Measurements from ENCODE around the gene GARIN5B. TPM values are rescaled to one million over a fixed set of nuclear protein-coding genes. Genes with fewer than 3 reads are reported as not detected.

The GARIN5B gene
- total and polyA plus RNA-seq, 2 of the 13 experiments (the other 11 are each of a cell fraction or from before 2014, with no cell fraction given) = not detected

DNA sequence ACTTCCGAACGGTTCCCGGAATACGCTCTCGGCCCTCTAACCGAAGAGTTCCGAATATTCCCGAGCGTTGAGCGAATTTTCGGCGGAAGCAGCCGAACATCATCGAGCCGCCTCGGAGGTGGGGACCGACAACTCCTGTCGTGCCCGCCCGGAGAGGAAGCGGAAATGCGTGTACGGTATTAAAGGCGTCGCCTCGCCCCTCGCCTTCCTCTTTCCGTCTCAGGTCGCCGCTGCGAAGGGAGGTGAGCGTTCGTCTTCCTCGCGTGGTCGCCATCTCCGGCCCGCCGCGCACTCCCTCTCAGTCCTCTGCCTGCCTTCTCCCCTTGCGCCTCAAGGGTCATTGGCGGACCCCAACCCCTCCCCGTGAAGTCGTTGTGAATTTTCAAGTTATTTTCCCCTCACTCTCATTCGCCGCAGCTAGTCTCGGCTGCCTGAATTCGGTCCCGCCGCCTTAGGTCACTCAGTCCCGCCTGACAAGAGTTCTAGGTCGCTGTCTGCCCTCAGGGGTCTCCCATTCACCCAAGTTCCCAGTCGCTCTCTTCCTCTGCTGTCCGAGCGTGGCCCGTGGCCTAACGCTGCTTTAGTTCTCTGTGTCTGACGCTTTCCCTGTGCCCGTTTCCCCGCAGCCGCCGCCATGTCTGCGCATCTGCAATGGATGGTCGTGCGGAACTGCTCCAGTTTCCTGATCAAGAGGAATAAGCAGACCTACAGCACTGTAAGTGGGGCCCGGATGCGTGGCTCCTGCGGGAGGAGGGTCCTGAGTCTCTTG is 22.8 kb upstream of the GARIN5B start, which contains the start of gene RPL28 (continued):
- TF ChIP-seq ARID2 (CRISPR knock-in tag; IDR thresholded peaks at IDR 0.05; ENCODE audit: borderline replicate concordance) = no peak
- no peak for TF ChIP-seq CBX5 (CRISPR knock-in tag; IDR thresholded peaks at IDR 0.05; ENCODE audit: borderline replicate concordance)
- TF ChIP-seq ZNF441 (CRISPR knock-in tag; IDR thresholded peaks at IDR 0.05; ENCODE audit: borderline replicate concordance) = no peak
- TF ChIP-seq, protein P1, sequence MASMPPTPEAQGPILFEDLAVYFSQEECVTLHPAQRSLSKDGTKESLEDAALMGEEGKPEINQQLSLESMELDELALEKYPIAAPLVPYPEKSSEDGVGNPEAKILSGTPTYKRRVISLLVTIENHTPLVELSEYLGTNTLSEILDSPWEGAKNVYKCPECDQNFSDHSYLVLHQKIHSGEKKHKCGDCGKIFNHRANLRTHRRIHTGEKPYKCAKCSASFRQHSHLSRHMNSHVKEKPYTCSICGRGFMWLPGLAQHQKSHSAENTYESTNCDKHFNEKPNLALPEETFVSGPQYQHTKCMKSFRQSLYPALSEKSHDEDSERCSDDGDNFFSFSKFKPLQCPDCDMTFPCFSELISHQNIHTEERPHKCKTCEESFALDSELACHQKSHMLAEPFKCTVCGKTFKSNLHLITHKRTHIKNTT (CRISPR knock-in tag; IDR thresholded peaks at IDR 0.05) = 0 out of 2 replicates have a peak, but pooled peaks have one; percentile 58
- TF ChIP-seq ZNF296 (CRISPR knock-in tag; conservative IDR thresholded peaks at IDR 0.05) = no peak
- TF ChIP-seq NR2F1 (CRISPR knock-in tag; IDR thresholded peaks at IDR 0.05) = no peak; a peak in 1 of 4 replicates
- no peak for TF ChIP-seq ZNF670 (CRISPR knock-in tag; IDR thresholded peaks at IDR 0.05; ENCODE audit: borderline replicate concordance)
- no peak for TF ChIP-seq ZFP1 (CRISPR knock-in tag; IDR thresholded peaks at IDR 0.05)
- TF ChIP-seq SATB2 (CRISPR knock-in tag; IDR thresholded peaks at IDR 0.05) = peak; percentile 89
- no peak for TF ChIP-seq NR2F2 (IDR thresholded peaks at IDR 0.05; ENCODE audit: borderline replicate concordance, low read depth)
- peak; percentile 87 for TF ChIP-seq MYC (CRISPR knock-in tag; IDR thresholded peaks at IDR 0.05; ENCODE audit: borderline replicate concordance)
- TF ChIP-seq ERF (CRISPR knock-in tag; IDR thresholded peaks at IDR 0.05) = peak; percentile 80
- no peak for TF ChIP-seq ZNF451 (CRISPR knock-in tag; IDR thresholded peaks at IDR 0.05)
- peak; percentile 47; the same call in 1 of the 2 replicates for TF ChIP-seq FOXK1 (CRISPR knock-in tag; IDR thresholded peaks at IDR 0.05; ENCODE audit: borderline replicate concordance, low read depth)
- peak; percentile 69; the same call in 1 of the 2 replicates for TF ChIP-seq ZNF567 (CRISPR knock-in tag; IDR thresholded peaks at IDR 0.05; ENCODE audit: borderline replicate concordance)
- TF ChIP-seq, protein P2, sequence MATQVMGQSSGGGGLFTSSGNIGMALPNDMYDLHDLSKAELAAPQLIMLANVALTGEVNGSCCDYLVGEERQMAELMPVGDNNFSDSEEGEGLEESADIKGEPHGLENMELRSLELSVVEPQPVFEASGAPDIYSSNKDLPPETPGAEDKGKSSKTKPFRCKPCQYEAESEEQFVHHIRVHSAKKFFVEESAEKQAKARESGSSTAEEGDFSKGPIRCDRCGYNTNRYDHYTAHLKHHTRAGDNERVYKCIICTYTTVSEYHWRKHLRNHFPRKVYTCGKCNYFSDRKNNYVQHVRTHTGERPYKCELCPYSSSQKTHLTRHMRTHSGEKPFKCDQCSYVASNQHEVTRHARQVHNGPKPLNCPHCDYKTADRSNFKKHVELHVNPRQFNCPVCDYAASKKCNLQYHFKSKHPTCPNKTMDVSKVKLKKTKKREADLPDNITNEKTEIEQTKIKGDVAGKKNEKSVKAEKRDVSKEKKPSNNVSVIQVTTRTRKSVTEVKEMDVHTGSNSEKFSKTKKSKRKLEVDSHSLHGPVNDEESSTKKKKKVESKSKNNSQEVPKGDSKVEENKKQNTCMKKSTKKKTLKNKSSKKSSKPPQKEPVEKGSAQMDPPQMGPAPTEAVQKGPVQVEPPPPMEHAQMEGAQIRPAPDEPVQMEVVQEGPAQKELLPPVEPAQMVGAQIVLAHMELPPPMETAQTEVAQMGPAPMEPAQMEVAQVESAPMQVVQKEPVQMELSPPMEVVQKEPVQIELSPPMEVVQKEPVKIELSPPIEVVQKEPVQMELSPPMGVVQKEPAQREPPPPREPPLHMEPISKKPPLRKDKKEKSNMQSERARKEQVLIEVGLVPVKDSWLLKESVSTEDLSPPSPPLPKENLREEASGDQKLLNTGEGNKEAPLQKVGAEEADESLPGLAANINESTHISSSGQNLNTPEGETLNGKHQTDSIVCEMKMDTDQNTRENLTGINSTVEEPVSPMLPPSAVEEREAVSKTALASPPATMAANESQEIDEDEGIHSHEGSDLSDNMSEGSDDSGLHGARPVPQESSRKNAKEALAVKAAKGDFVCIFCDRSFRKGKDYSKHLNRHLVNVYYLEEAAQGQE (IDR thresholded peaks at IDR 0.05; ENCODE audit: borderline replicate concordance in 1 of 2, low read depth in 1 of 2, low read length in 2 of 2) = peak in 1 of 2 experiments; percentile 83; a peak in 3 of 4 replicates
- TF ChIP-seq ZNF7 (CRISPR knock-in tag; IDR thresholded peaks at IDR 0.05) = no peak
- TF ChIP-seq, protein P3, sequence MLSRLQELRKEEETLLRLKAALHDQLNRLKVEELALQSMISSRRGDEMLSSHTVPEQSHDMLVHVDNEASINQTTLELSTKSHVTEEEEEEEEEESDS (CRISPR knock-in tag; IDR thresholded peaks at IDR 0.05; ENCODE audit: borderline replicate concordance) = no peak
- TF ChIP-seq ZNF431 (CRISPR knock-in tag; IDR thresholded peaks at IDR 0.05; ENCODE audit: borderline replicate concordance, low read depth) = no peak
- TF ChIP-seq HMG20A (CRISPR knock-in tag; IDR thresholded peaks at IDR 0.05; ENCODE audit: borderline replicate concordance) = no peak
- TF ChIP-seq ZNF274 (CRISPR knock-in tag; IDR thresholded peaks at IDR 0.05) = peak; percentile 18; the same call in 1 of the 2 replicates
- peak; percentile 94 for TF ChIP-seq SMAD3 (CRISPR knock-in tag; IDR thresholded peaks at IDR 0.05)
- peak; percentile 98 for TF ChIP-seq DR1 (CRISPR knock-in tag; IDR thresholded peaks at IDR 0.05)
- 0 out of 2 replicates have a peak, but pooled peaks have one; percentile 21 for TF ChIP-seq ZKSCAN5 (CRISPR knock-in tag; IDR thresholded peaks at IDR 0.05)
